Breast epithelium (tissue), 4 donors: ENCODE data around the gene RAMACL. TPM values are rescaled to one million over a fixed set of nuclear protein-coding genes. Genes with fewer than 3 reads are reported as not detected.
"Not testable (repeated sequence)": the region's sequence is repeated elsewhere in the genome, so short reads cannot be mapped to it uniquely, and the experiment has no call there.

Experiments
- DNase-seq, 2 donors: peaks; one replicate each; pipeline ENCODE4 v3.0.0-alpha.2; 2019; ENCODE audit warnings: low spot score in 2 of 2
- H3K27ac ChIP-seq, 2 donors: fragments of 200-600 bp; sonication (generic) in 1 of 2; one replicate each; pipeline ENCODE4 v1.5.1; 2016 to 2019; ENCODE audit warnings: mild to moderate bottlenecking in 1 of 2
- H3K27me3 ChIP-seq, 2 donors: fragments of 200-600 bp; sonication (generic) in 1 of 2; one replicate each; pipeline versions ENCODE4 v1.5.1 to v1.6.0; 2017 to 2019; ENCODE audit warnings: control low read depth in 1 of 2, mild to moderate bottlenecking in 1 of 2
- H3K36me3 ChIP-seq: fragments of 200-600 bp; one replicate; pipeline ENCODE4 v1.5.1; 2019
- H3K4me1 ChIP-seq, 2 donors: fragments of 200-600 bp; sonication (generic); one replicate each; pipeline ENCODE4 v1.5.1; 2016 to 2019; ENCODE audit warnings: control low read depth in 1 of 2
- H3K4me3 ChIP-seq, 3 donors: fragments of 200-600 bp; sonication (generic); 1 replicate in 2 of 3; 2 replicates in 1 of 3; pipeline ENCODE4 v1.5.1; 2016 to 2019; ENCODE audit warnings: mild to moderate bottlenecking in 3 of 3, moderate library complexity in 2 of 3
- H3K9me3 ChIP-seq, 2 donors: fragments of 200-600 bp; sonication (generic) in 1 of 2; one replicate each; pipeline ENCODE4 v1.5.1; 2016 to 2019; ENCODE audit warnings: control low read depth in 1 of 2
- CTCF ChIP-seq, 3 donors: fragments of 450-650 bp; IDR thresholded peaks; one replicate each; pipeline ENCODE4 v1.5.1; 2016 to 2017; ENCODE audit warnings: antibody characterized with exemption in 3 of 3, mild to moderate bottlenecking in 3 of 3, moderate library complexity in 3 of 3
- POLR2A ChIP-seq: fragments of 450-650 bp; IDR thresholded peaks from one replicate; pipeline ENCODE4 v1.6.1; 2016; ENCODE audit warnings: antibody characterized with exemption, mild to moderate bottlenecking, moderate library complexity
- POLR2AphosphoS5 ChIP-seq, 3 donors: sonication (generic); formaldehyde crosslinking; IDR thresholded peaks; one replicate each; pipeline ENCODE4 v1.6.1; 2017; ENCODE audit warnings: antibody characterized with exemption in 3 of 3
- intact Hi-C: fragments of 100-400 bp; cut with DNase I; formaldehyde crosslinking; loops from one replicate; pipeline ENCODE4 v1.15.1; 2023; ENCODE audit warnings: low total_unique reads
- total RNA-seq, 3 donors: library from RNA; depleted of rRNA; stranded (reverse); fragments of >200 nt; gene quantifications; one replicate each; pipeline ENCODE4 v1.1.0, GENCODE V29; 2016

RAMACL gene
- total RNA-seq, 3 donors from 2014 or later = 2.5 to 13.4 (median 2.6) TPM

DNA sequence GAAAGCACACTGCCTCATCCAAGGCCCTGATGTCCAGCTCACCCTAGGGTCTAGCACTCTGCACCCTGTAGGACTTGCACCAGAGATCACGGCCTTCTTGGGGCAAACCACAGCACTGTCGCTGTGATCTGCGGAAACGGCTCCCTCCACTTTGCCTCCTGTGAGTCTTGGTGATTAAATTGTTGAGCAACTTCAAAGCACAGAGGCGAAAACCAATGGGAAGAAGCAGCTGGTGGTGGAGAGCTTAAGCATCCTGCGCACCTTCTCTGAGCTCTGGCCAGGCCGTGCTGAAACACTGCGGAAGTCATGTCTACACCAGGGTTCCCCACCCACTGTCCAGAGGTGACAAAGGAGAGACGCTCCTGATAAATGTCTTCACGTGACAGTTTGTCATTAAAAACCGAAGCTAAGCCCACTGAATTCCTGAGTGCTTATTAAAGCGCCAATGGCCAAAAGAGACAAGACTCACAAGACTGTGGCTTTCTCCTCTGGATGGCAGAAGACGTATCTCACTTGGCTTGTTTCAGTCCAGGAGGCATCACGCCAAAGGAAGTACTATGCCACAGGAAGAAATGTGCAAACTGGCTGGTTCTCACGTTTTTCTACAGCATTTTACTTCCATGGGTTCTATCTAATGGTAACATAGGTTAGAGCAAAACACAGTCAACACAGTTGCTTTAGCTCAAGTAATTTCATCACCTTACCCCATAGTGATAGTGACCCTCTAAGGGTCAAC is 3.1 kb downstream of the RAMACL start:
- no peak for TF ChIP-seq POLR2AphosphoS5 (IDR thresholded peaks at IDR 0.05)
- TF ChIP-seq CTCF (IDR thresholded peaks at IDR 0.05) = no peak
- no peak for TF ChIP-seq POLR2A

GRCh38 chr6:166582258-166582657 is 4.2 kb downstream of the RAMACL start:
- Histone ChIP-seq H3K9me3 (no peaks in the 10 kb centered on the region), H3K36me3 (no peaks in the 10 kb centered on the region), H3K4me3 (no peak overlapping the region), H3K4me1 (no peaks in the 10 kb centered on the region), H3K27me3 (no peaks in the 10 kb centered on the region), H3K27ac (no peak overlapping the region)
- TF ChIP-seq POLR2A = no peak
- TF ChIP-seq POLR2AphosphoS5 (IDR thresholded peaks at IDR 0.05) = no peak
- no peak for TF ChIP-seq CTCF (IDR thresholded peaks at IDR 0.05)
- no peak for DNase-seq
- intact Hi-C loops = no loop called here

More for the DNA sequence above, 3.1 kb downstream of the RAMACL start:
- no peak for DNase-seq
- intact Hi-C loops = no loop called here
- Histone ChIP-seq H3K4me3 (no peak overlapping the region), H3K27ac (no peak overlapping the region), H3K27me3 (no peaks in the 10 kb centered on the region), H3K36me3 (no peaks in the 10 kb centered on the region), H3K9me3 (no peaks in the 10 kb centered on the region), H3K4me1 (no peaks in the 10 kb centered on the region)

DNA sequence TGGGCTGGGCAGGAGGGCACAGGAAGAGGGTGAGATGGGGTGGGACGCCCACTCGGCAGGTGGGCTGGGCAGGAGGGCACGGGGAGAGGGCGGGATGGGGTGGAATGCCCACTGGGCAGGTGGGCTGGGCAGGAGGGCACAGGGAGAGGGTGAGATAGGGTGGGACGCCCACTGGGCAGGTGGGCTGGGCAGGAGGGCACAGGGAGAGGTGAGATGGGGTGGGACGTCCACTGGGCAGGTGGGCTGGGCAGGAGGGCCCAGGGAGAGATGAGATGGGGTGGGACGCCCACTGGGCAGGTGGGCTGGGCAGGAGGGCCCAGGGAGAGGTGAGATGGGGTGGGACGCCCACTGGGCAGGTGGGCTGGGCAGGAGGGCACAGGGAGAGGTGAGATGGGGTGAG is 4.7 kb downstream of the RAMACL start:
- H3K4me3 ChIP-seq, H3K9me3 ChIP-seq, H3K27ac ChIP-seq, H3K36me3 ChIP-seq, DNase-seq, intact Hi-C loops, H3K4me1 ChIP-seq, H3K27me3 ChIP-seq: not testable (repeated sequence)

DNA sequence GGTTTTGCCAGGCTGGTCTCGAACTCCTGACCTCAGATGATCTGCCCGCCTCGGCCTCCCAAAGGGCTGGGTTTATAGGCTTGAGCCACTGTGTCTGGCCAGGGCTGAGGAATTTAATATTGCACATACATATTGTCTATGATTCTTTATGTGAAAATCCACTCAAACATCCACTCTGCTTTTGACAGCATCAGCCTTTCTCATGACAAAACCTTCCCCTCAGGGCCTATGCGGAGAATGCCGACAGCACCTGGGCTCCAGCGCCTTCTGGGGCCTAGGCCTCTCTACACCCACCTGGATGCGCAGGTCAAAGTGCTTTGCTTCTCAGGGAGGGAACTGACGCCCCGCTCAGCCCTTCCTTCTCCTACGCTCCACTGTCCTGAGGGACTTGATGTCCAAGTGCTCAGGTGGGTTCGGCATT is 5.4 kb downstream of the RAMACL start:
- Histone ChIP-seq H3K27me3 (no peaks in the 10 kb centered on the region), H3K27ac (no peak overlapping the region), H3K4me1 (no peaks in the 10 kb centered on the region), H3K9me3 (peaks cover 6 to 10% of the 10 kb centered on the region in 2 donors), H3K4me3 (no peak overlapping the region), H3K36me3 (no peaks in the 10 kb centered on the region)
- DNase-seq = no peak
- intact Hi-C loops = no loop called here
- no peak for TF ChIP-seq POLR2A
- TF ChIP-seq POLR2AphosphoS5 (IDR thresholded peaks at IDR 0.05) = no peak
- no peak for TF ChIP-seq CTCF (IDR thresholded peaks at IDR 0.05)

- intact Hi-C loops = no loop called here
- Histone ChIP-seq H3K9me3 (peaks cover 6 to 12% of the 10 kb centered on the region in 2 donors), H3K36me3 (no peaks in the 10 kb centered on the region), H3K27ac (no peak overlapping the region), H3K4me1 (no peaks in the 10 kb centered on the region), H3K27me3 (no peaks in the 10 kb centered on the region), H3K4me3 (no peak overlapping the region)
- TF ChIP-seq POLR2A (no peak), POLR2AphosphoS5 (IDR thresholded peaks at IDR 0.05) (no peak), CTCF (IDR thresholded peaks at IDR 0.05) (no peak)
- no peak for DNase-seq
Measured at GRCh38 chr6:166580076-166581050, 6.1 kb downstream of the RAMACL start.
